Stomach (tissue), 9 donors: Measurements from ENCODE around the gene JPH3. TPM values are rescaled to one million over a fixed set of nuclear protein-coding genes. Genes with fewer than 3 reads are reported as not detected.

ENCODE experiments used
- DNase-seq, 2 donors: peaks; one replicate each; pipeline versions ENCODE4 v3.0.0 to v3.0.0-alpha.2; 2013 to 2019
- H3K27ac ChIP-seq, 5 donors: fragments of 200-600 bp in 4 of 5; sonication (generic) in 4 of 5; one replicate each; pipeline ENCODE4 v1.5.1; 2013 to 2019; ENCODE audit warnings: mild to moderate bottlenecking in 1 of 5, moderate library complexity in 1 of 5
- H3K27me3 ChIP-seq, 3 donors: fragments of 200-600 bp; sonication (generic); one replicate each; pipeline ENCODE4 v1.5.1; 2017 to 2019; ENCODE audit warnings: mixed run types in 1 of 3
- H3K36me3 ChIP-seq, 4 donors: fragments of 200-600 bp; sonication (generic); 1 replicate in 3 of 4; 2 replicates in 1 of 4; pipeline ENCODE4 v1.5.1; 2016 to 2019
- H3K4me1 ChIP-seq, 4 donors: fragments of 200-600 bp; sonication (generic); one replicate each; pipeline ENCODE4 v1.5.1; 2016 to 2019
- H3K4me3 ChIP-seq, 4 donors: fragments of 200-600 bp; sonication (generic) in 3 of 4; one replicate each; pipeline ENCODE4 v1.5.1; 2016 to 2019; ENCODE audit warnings: mild to moderate bottlenecking in 1 of 4
- H3K9me3 ChIP-seq, 4 donors: fragments of 200-600 bp; sonication (generic); one replicate each; pipeline ENCODE4 v1.5.1; 2016 to 2019
- CTCF ChIP-seq, 7 experiments: fragments of 450-650 bp in 4 of 7; fragments of 200-600 bp in 3 of 7; sonication (generic) in 3 of 7; IDR thresholded peaks; one replicate each; pipeline ENCODE4 v1.5.1; 2016 to 2019; ENCODE audit warnings: antibody characterized with exemption in 7 of 7, control low read depth in 2 of 7, mild to moderate bottlenecking in 1 of 7
- EP300 ChIP-seq: sonication (generic); formaldehyde crosslinking; IDR thresholded peaks from one replicate; pipeline ENCODE4 v1.6.1; 2017; ENCODE audit warnings: antibody characterized with exemption
- POLR2A ChIP-seq, 4 donors: fragments of 450-650 bp; IDR thresholded peaks; one replicate each; pipeline ENCODE4 v1.6.1; 2016; ENCODE audit warnings: antibody characterized with exemption in 4 of 4, control low read depth in 2 of 4, mild to moderate bottlenecking in 1 of 4, moderate library complexity in 1 of 4
- POLR2AphosphoS5 ChIP-seq, 3 donors: sonication (generic); formaldehyde crosslinking; IDR thresholded peaks; one replicate each; pipeline ENCODE4 v1.6.1; 2016; ENCODE audit warnings: antibody characterized with exemption in 3 of 3
- WGBS, 5 donors: extraction: QIAGEN DNeasy Blood & Tissue Kit in 3 of 5; methylation state at CpG; one replicate each; pipeline versions ENCODE4 v1.1.5 to v1.1.7; 2013 to 2018; 5-methylcytosine and 5-hydroxymethylcytosine counted together
- intact Hi-C: fragments of 100-400 bp; cut with DNase I; formaldehyde crosslinking; loops from one replicate; pipeline ENCODE4 v1.15.1; 2023; ENCODE audit warnings: low total_unique reads
- polyA plus RNA-seq, 3 donors: library from polyadenylated mRNA; stranded (reverse); fragments of 200-250 nt; gene quantifications; one replicate each; pipeline ENCODE4 v1.2.3, GENCODE V29; 2013
- total RNA-seq, 5 donors: library from RNA; depleted of rRNA; stranded (reverse); fragments of >200 nt; gene quantifications; one replicate each; pipeline versions ENCODE4 v1.1.0 to v1.2.3, GENCODE V29; 2014 to 2016
- donor health status: healthy with polysubstance abuse.
- donor health status: Bipolar disorder and iron deficiency.
- donor health status: healthy.

JPH3 gene
- total and polyA plus RNA-seq, 8 donors = 0.31 to 1.3 (median 0.66) TPM; not detected in 2

DNA sequence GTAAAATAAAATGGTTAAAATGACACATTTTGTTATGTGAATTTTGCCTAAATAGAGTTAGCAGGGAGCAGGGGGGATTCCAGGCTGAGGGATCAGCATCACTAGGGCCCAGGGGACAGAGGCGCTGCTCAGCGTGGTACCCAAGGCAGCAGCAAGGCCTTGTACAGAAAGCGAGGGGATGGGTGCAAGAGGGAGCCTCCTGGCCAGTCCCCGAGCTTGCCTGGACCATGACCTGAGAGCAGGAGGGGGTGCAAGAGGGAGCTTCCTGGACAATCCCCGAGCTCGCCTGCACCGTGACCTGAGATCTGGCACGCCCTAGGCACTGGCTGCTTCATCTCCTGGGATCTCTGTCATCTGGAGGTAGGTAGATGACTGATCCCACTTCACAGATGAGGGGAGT is 17.3 kb upstream of the JPH3 start:
- Histone ChIP-seq H3K27me3 (peaks cover 0 to 77% (median 23%) of the 10 kb centered on the region in 3 donors), H3K4me3 (no peak overlapping the region), H3K4me1 (peaks cover 0 to 39% (median 22%) of the 10 kb centered on the region in 4 donors), H3K27ac (no peak overlapping the region), H3K9me3 (no peaks in the 10 kb centered on the region), H3K36me3 (no peaks in the 10 kb centered on the region)
- WGBS, 5 donors = 79 to 95% (median 80%) methylated on average over 8 of the region's 8 CpGs
- intact Hi-C loops = no loop called here
- TF ChIP-seq EP300 (no peak), POLR2A (IDR thresholded peaks at IDR 0.05) (no peak), CTCF (IDR thresholded peaks at IDR 0.05) (no peak), POLR2AphosphoS5 (IDR thresholded peaks at IDR 0.05) (no peak)
- DNase-seq = no peak

- 50 to 65% (median 58%) methylated on average over 18 to 28 of the region's 28 CpGs for WGBS, 5 donors
- no peak overlapping the region for H3K27ac ChIP-seq
- no peaks in the 10 kb centered on the region for H3K9me3 ChIP-seq
- H3K27me3 ChIP-seq = peaks cover 0 to 83% (median 27%) of the 10 kb centered on the region in 3 donors
- intact Hi-C loops = no loop called here
- no peaks in the 10 kb centered on the region for H3K36me3 ChIP-seq
- DNase-seq = peak in 1 of 2 donors; percentile 15
- H3K4me3 ChIP-seq = no peak overlapping the region
- TF ChIP-seq POLR2AphosphoS5 (IDR thresholded peaks at IDR 0.05) (no peak), EP300 (no peak), POLR2A (IDR thresholded peaks at IDR 0.05) (no peak), CTCF (IDR thresholded peaks at IDR 0.05) (no peak)
- peaks cover 0 to 39% (median 22%) of the 10 kb centered on the region in 4 donors for H3K4me1 ChIP-seq
Observed at GRCh38 chr16:87585442-87586200, 16.7 kb upstream of the JPH3 start.

GRCh38 chr16:87586201-87586782 is 16.0 kb upstream of the JPH3 start:
- WGBS, 5 donors = 50 to 66% (median 56%) methylated on average over 20 to 22 of the region's 22 CpGs
- peaks cover 0 to 90% (median 33%) of the 10 kb centered on the region in 3 donors for H3K27me3 ChIP-seq
- intact Hi-C loops = no loop called here

More at GRCh38 chr16:87586201-87586782, 16.0 kb upstream of the JPH3 start:
- H3K36me3 ChIP-seq = no peaks in the 10 kb centered on the region
- H3K9me3 ChIP-seq = no peaks in the 10 kb centered on the region
- H3K4me3 ChIP-seq = no peak overlapping the region
- no peak for TF ChIP-seq CTCF (IDR thresholded peaks at IDR 0.05)
- TF ChIP-seq EP300 = no peak
- no peak for TF ChIP-seq POLR2A (IDR thresholded peaks at IDR 0.05)
- TF ChIP-seq POLR2AphosphoS5 (IDR thresholded peaks at IDR 0.05) = no peak
- no peak for DNase-seq
- H3K4me1 ChIP-seq = peaks cover 0 to 35% (median 21%) of the 10 kb centered on the region in 4 donors
- H3K27ac ChIP-seq = no peak overlapping the region
